IMR-90 (cell line): ENCODE results near the gene PPP1R3F.

Experiments used
- CEBPB ChIP-seq: IDR thresholded peaks from 2 replicates; pipeline ENCODE4 v1.6.1; 2012; ENCODE audit warnings: low read depth, low read length, improper control_type of control experiment
- CTCF ChIP-seq: conservative IDR thresholded peaks from 2 replicates; pipeline ENCODE4 v1.5.1; 2012; ENCODE audit warnings: mild to moderate bottlenecking, low read depth, low read length, improper control_type of control experiment
- ELK1 ChIP-seq: fragments of 150-350 bp; IDR thresholded peaks from 2 replicates; pipeline ENCODE4 v1.6.1; 2016; ENCODE audit warnings: low read depth, mild to moderate bottlenecking, low read length, moderate library complexity, borderline replicate concordance
- FOS ChIP-seq: fragments of 150-350 bp; IDR thresholded peaks from 2 replicates; pipeline ENCODE4 v1.6.1; 2016; ENCODE audit warnings: low read depth, low read length
- MAFK ChIP-seq: IDR thresholded peaks from 2 replicates; pipeline ENCODE4 v1.6.1; 2012; ENCODE audit warnings: low read depth, low read length, improper control_type of control experiment
- MAZ ChIP-seq: IDR thresholded peaks from 2 replicates; pipeline ENCODE4 v1.6.1; 2012; ENCODE audit warnings: low read depth, mild to moderate bottlenecking, low read length, improper control_type of control experiment, moderate library complexity, borderline replicate concordance
- MXI1 ChIP-seq: IDR thresholded peaks from 2 replicates; pipeline ENCODE4 v1.6.1; 2012; ENCODE audit warnings: low read depth, mild to moderate bottlenecking, low read length, moderate library complexity, borderline replicate concordance
- NFE2L2 ChIP-seq: fragments of 150-350 bp; IDR thresholded peaks from 2 replicates; pipeline ENCODE4 v1.6.1; 2016; ENCODE audit warnings: low read depth, mild to moderate bottlenecking, low read length
- POLR2A ChIP-seq: IDR thresholded peaks from 2 replicates; pipeline ENCODE4 v1.6.1; 2012; ENCODE audit warnings: mild to moderate bottlenecking, low read depth, low read length
- RAD21 ChIP-seq: IDR thresholded peaks from 2 replicates; pipeline ENCODE4 v1.6.1; 2012; ENCODE audit warnings: low read length, improper control_type of control experiment
- RCOR1 ChIP-seq: IDR thresholded peaks from 2 replicates; pipeline ENCODE4 v1.6.1; 2012; ENCODE audit warnings: mild to moderate bottlenecking, low read length, improper control_type of control experiment; ENCODE audit not compliant: insufficient replicate concordance
- RFX5 ChIP-seq: IDR thresholded peaks from 2 replicates; pipeline ENCODE4 v1.8.0; 2012; ENCODE audit warnings: low read depth, mild to moderate bottlenecking, low read length, moderate library complexity
- USF2 ChIP-seq: fragments of 150-350 bp; IDR thresholded peaks from 2 replicates; pipeline ENCODE4 v1.6.1; 2017; ENCODE audit warnings: mild to moderate bottlenecking, antibody characterized with exemption, low read length, low read depth

GRCh38 chrX:49237060-49237459, 32.5 kb upstream of the PPP1R3F start:
- TF ChIP-seq CTCF, result no peak
- no peak for TF ChIP-seq POLR2A
- no peak for TF ChIP-seq RAD21
- TF ChIP-seq MXI1, result no peak
- TF ChIP-seq NFE2L2, result no peak
- TF ChIP-seq CEBPB, result no peak
- no peak for TF ChIP-seq USF2
- no peak for TF ChIP-seq RCOR1
- no peak for TF ChIP-seq FOS
- no peak for TF ChIP-seq ELK1
- no peak for TF ChIP-seq MAFK
- no peak for TF ChIP-seq MAZ
- no peak for TF ChIP-seq RFX5
